Right atrium auricular region (tissue), 2 donors: ENCODE measurements around the gene MAP2K6. TPM values are rescaled to one million over a fixed set of nuclear protein-coding genes. Genes with fewer than 3 reads are reported as not detected.

Source experiments
- DNase-seq: peaks from one replicate; pipeline ENCODE4 v3.0.0-alpha.2; 2019; ENCODE audit warnings: low spot score
- H3K27ac ChIP-seq, 2 donors: fragments of 200-600 bp; sonication (generic); 1 replicate in 1 of 2; 2 replicates in 1 of 2; pipeline ENCODE4 v1.5.1; 2016 to 2019
- H3K27me3 ChIP-seq, 2 donors: fragments of 200-600 bp; sonication (generic); one replicate each; pipeline versions ENCODE4 v1.5.1 to v1.6.0; 2017 to 2019
- H3K36me3 ChIP-seq: fragments of 200-600 bp; sonication (generic); one replicate; pipeline ENCODE4 v1.5.1; 2016
- H3K4me1 ChIP-seq, 2 donors: fragments of 200-600 bp; sonication (generic); one replicate each; pipeline versions ENCODE4 v1.5.1 to v1.6.0; 2017 to 2019
- H3K4me3 ChIP-seq, 2 donors: fragments of 200-600 bp; sonication (generic); 1 replicate in 1 of 2; 2 replicates in 1 of 2; pipeline ENCODE4 v1.5.1; 2017 to 2019; ENCODE audit warnings: mild to moderate bottlenecking in 1 of 2, moderate library complexity in 1 of 2
- H3K9me3 ChIP-seq, 2 donors: fragments of 200-600 bp; sonication (generic); one replicate each; pipeline ENCODE4 v1.5.1; 2019
- CTCF ChIP-seq, 2 donors: fragments of 200-600 bp; sonication (generic); IDR thresholded peaks; one replicate each; pipeline ENCODE4 v1.5.1; 2019; ENCODE audit warnings: antibody characterized with exemption in 2 of 2
- total RNA-seq, 2 donors: library from RNA; depleted of rRNA; stranded (reverse); fragments of >200 nt; gene quantifications; one replicate each; pipeline ENCODE4 v1.1.0, GENCODE V29; 2016

MAP2K6 gene
- total RNA-seq, 2 donors from 2014 or later, result 0.90 to 5.3 TPM

- Histone ChIP-seq H3K27me3 (no peaks in the 10 kb centered on the region), H3K4me1 (no peaks in the 10 kb centered on the region), H3K4me3 (no peak overlapping the region), H3K27ac (no peak overlapping the region), H3K9me3 (no peaks in the 10 kb centered on the region), H3K36me3 (no peaks in the 10 kb centered on the region)
- no peak for TF ChIP-seq CTCF (IDR thresholded peaks at IDR 0.05)
- no peak for DNase-seq
Measured at GRCh38 chr17:69427486-69428197, 13.1 kb downstream of the MAP2K6 start.

DNA sequence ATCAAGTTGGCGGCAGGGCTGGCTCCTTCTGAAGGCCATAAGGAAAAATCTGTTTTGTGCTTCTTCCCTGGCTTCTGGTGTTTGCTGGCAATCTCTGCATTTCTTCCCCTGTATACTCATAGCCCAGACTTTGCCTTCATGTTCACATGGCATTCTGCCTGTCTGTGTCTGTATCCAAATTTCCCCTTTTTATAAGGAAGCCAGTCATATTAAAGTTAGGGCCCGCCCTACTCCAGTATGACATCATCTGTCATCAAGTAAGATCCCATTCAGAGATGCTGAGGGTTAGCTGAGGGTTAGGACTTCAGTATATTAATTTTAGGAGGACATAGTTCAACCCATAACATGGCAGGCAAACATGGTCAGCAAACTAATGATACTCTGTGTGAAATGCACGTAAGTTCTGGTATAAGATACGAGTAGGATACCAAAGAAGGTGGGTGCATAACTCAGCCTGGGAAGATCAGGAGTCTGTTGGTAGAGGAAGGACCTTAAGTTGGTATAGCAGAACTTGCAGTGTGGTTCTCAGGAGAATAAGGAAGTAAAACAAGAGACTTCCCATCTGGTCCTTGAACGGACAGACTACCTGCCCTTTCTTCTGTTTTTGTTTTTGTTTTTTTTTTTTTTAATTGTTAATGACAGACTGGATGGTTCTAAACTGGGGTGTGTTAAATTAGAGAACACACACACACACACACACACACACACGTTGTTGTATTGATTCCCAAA, 13.9 kb downstream of the MAP2K6 start:
- TF ChIP-seq CTCF (IDR thresholded peaks at IDR 0.05), result no peak
- Histone ChIP-seq H3K4me1 (no peaks in the 10 kb centered on the region), H3K27ac (no peak overlapping the region), H3K9me3 (no peaks in the 10 kb centered on the region), H3K27me3 (no peaks in the 10 kb centered on the region), H3K36me3 (no peaks in the 10 kb centered on the region), H3K4me3 (no peak overlapping the region)
- DNase-seq, result no peak

DNA sequence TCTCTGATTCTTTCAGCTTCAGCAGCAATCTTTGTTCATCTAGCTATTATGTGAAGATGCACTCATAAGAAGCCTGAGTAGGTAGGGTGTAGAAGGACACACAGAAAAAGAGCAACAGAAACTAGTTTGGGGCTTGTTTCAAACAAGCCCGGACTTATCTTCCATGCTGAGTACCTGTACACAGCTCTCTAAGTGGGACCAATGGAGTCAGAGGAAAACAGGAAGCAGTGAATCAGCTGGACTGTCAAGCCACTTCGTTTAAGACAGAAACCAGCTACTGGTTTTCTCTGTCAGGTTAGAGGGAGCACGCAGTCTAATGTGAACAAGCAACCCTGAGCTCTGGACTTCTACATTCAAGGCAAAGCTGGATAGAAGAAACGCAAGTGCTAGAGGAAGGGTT, 16.0 kb downstream of the MAP2K6 start:
- no peaks in the 10 kb centered on the region for H3K36me3 ChIP-seq
- no peak overlapping the region for H3K4me3 ChIP-seq
- no peak overlapping the region for H3K27ac ChIP-seq
- no peak for DNase-seq
- TF ChIP-seq CTCF (IDR thresholded peaks at IDR 0.05), result no peak
- H3K27me3 ChIP-seq, result no peaks in the 10 kb centered on the region
- no peaks in the 10 kb centered on the region for H3K9me3 ChIP-seq
- peaks cover 0 to 6% of the 10 kb centered on the region in 2 donors for H3K4me1 ChIP-seq

GRCh38 chr17:69431835-69432234, 17.3 kb downstream of the MAP2K6 start:
- Histone ChIP-seq H3K36me3 (no peaks in the 10 kb centered on the region), H3K27ac (no peak overlapping the region), H3K9me3 (no peaks in the 10 kb centered on the region), H3K4me3 (no peak overlapping the region), H3K27me3 (no peaks in the 10 kb centered on the region), H3K4me1 (peaks cover 0 to 6% of the 10 kb centered on the region in 2 donors)
- DNase-seq, result no peak
- TF ChIP-seq CTCF (IDR thresholded peaks at IDR 0.05), result no peak

- H3K9me3 ChIP-seq, result no peaks in the 10 kb centered on the region
- no peaks in the 10 kb centered on the region for H3K36me3 ChIP-seq
- DNase-seq, result no peak
- no peak overlapping the region for H3K4me3 ChIP-seq
- H3K27ac ChIP-seq, result no peak overlapping the region
- TF ChIP-seq CTCF (IDR thresholded peaks at IDR 0.05), result no peak
- H3K4me1 ChIP-seq, result peaks cover 0 to 6% of the 10 kb centered on the region in 2 donors
- H3K27me3 ChIP-seq, result no peaks in the 10 kb centered on the region
Measured at GRCh38 chr17:69433093-69433492, 18.6 kb downstream of the MAP2K6 start.
